Bronchial smooth muscle cell (primary cell): ENCODE measurements around the gene MISFA. TPM values are rescaled to one million over a fixed set of nuclear protein-coding genes. Genes with fewer than 3 reads are reported as not detected.

ENCODE experiments used
- total RNA-seq: library from RNA; depleted of rRNA; stranded (reverse); fragments of >200 nt; gene quantifications from 2 replicates; pipeline ENCODE4 v1.2.1, GENCODE V29; 2014

Gene MISFA
- total RNA-seq: 0.95 and 1.0 TPM in 2 replicates

DNA sequence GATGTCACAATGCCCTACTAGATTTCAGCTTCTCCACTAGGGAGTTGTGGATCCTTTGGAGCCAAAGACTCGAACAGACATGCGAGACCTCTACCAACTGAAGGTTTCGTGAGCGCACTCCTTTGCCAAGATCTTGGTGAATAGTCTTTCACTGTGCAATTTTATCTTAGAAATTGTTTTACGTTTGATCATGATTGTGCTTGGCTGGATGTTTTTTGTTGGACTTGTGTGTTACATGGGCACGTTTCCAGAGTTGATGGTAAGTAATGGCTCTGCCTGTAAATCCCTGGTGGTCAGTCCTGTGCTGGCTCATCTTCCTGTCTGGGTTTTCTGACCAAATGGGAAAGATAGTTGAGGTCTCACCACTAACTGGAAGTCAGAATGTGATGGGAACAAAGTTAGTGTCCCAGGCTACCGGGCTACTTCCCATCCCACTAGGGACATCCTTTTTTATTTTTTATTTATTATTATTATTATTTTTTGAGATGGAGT lies at the start of gene MISFA:
Gene MISFA, plus strand, starts transcription at position 51 of the 492 bp plus-strand sequence. Its CDS starts 140 bp downstream, at position 191.

GRCh38 chr11:18588297-18589252 lies 11.0 kb upstream of the MISFA start, which contains the start of gene UEVLD:
UEVLD (minus strand) TSS chr11:18588734; CDS start chr11:18588654, 80 bp downstream.

GRCh38 chr11:18634140-18635032 lies 34.8 kb downstream of the MISFA start, which contains the start of gene SPTY2D1:
SPTY2D1 (minus strand) TSS chr11:18634342; CDS start chr11:18634257, 85 bp downstream.

Other genes starting within 250 kb of the MISFA start
- 169 and 365 TPM in 2 replicates for gene LDHA, start 205.2 kb upstream of the MISFA start, total RNA-seq
- gene LDHC, start 187.5 kb upstream of the MISFA start, total RNA-seq: 0.16 TPM in 1 of 2 replicates, not detected in the other
- gene LDHAL6A, start 143.9 kb upstream of the MISFA start, total RNA-seq: not detected in 2 replicates
- 31.9 and 42.2 TPM in 2 replicates for gene TSG101, start 72.8 kb upstream of the MISFA start, total RNA-seq
- 19.7 and 21.1 TPM in 2 replicates for gene UEVLD, start 11.1 kb upstream of the MISFA start, total RNA-seq
- 8.3 and 12.8 TPM in 2 replicates for gene SPTY2D1, start 34.6 kb downstream of the MISFA start, total RNA-seq
- 0.47 and 0.60 TPM in 2 replicates for gene TMEM86A, start 99.0 kb downstream of the MISFA start, total RNA-seq
- not detected in 2 replicates for gene IGSF22, start 126.4 kb downstream of the MISFA start, total RNA-seq
- gene PTPN5, start 192.0 kb downstream of the MISFA start, total RNA-seq: not detected in 2 replicates